GM23338 (cell line): ENCODE measurements around the gene MEIOB. TPM values are rescaled to one million over a fixed set of nuclear protein-coding genes. Genes with fewer than 3 reads are reported as not detected.

Source experiments
- ATAC-seq: fragments of 200-7000 bp; cut with Tn5 transposase; 3 replicates; pipeline ENCODE4 v1.9.1; 2020
- DNase-seq: peaks from one replicate; pipeline ENCODE4 v3.0.0-alpha.2; 2015; ENCODE audit warnings: low spot score
- H2AFZ ChIP-seq: fragments of 200-600 bp; sonication (generic); 2 replicates; pipeline ENCODE4 v1.8.0; 2016; ENCODE audit warnings: antibody characterized with exemption, mild to moderate bottlenecking, moderate library complexity
- H3F3A ChIP-seq: fragments of 200-600 bp; sonication (generic); replicated peaks from 2 replicates; pipeline ENCODE4 v1.8.0; 2017; ENCODE audit warnings: antibody characterized with exemption, mixed run types, low read depth
- H3K27ac ChIP-seq: fragments of 200-600 bp; sonication (generic); 2 replicates; pipeline ENCODE4 v1.6.1; 2016; ENCODE audit warnings: low read depth
- H3K27me3 ChIP-seq: fragments of 200-600 bp; sonication (generic); 2 replicates; pipeline ENCODE4 v1.8.0; 2016; ENCODE audit warnings: mild to moderate bottlenecking, mixed run types, moderate library complexity; ENCODE audit not compliant: insufficient read depth
- H3K36me3 ChIP-seq: fragments of 200-600 bp; sonication (generic); 2 replicates; pipeline ENCODE4 v1.8.0; 2016; ENCODE audit warnings: mild to moderate bottlenecking; ENCODE audit not compliant: insufficient read depth
- H3K4me1 ChIP-seq: fragments of 200-600 bp; sonication (generic); 2 replicates; pipeline ENCODE4 v1.8.0; 2016; ENCODE audit warnings: mild to moderate bottlenecking, moderate library complexity; ENCODE audit not compliant: insufficient read depth
- H3K4me2 ChIP-seq: fragments of 200-600 bp; sonication (generic); 2 replicates; pipeline ENCODE4 v1.7.1; 2017; ENCODE audit warnings: mixed run types
- H3K4me3 ChIP-seq: fragments of 200-600 bp; sonication (generic); 2 replicates; pipeline ENCODE4 v1.6.1; 2016; ENCODE audit warnings: mixed run types
- H3K79me2 ChIP-seq: fragments of 200-600 bp; sonication (generic); replicated peaks from 2 replicates; pipeline ENCODE4 v1.8.0; 2017; ENCODE audit warnings: mild to moderate bottlenecking; ENCODE audit not compliant: insufficient read depth
- H3K9me2 ChIP-seq: fragments of 200-600 bp; sonication (generic); 2 replicates; pipeline ENCODE4 v1.8.0; 2017; ENCODE audit not compliant: insufficient read depth
- H4K20me1 ChIP-seq: fragments of 200-600 bp; sonication (generic); replicated peaks from 2 replicates; pipeline ENCODE4 v1.8.0; 2017; ENCODE audit warnings: mild to moderate bottlenecking; ENCODE audit not compliant: insufficient read depth
- H3K27ac Mint-ChIP-seq: 2 replicates; pipeline ENCODE4 v1.8.0; 2020; ENCODE audit warnings: inconsistent platforms, mild to moderate bottlenecking, moderate library complexity, mixed read lengths
- H3K27me3 Mint-ChIP-seq: 3 replicates; pipeline ENCODE4 v1.8.0; 2022; ENCODE audit warnings: low read depth, mild to moderate bottlenecking, moderate library complexity, mixed read lengths, inconsistent platforms; ENCODE audit not compliant: insufficient read depth, poor library complexity
- H3K36me3 Mint-ChIP-seq: 3 replicates; pipeline ENCODE4 v1.8.0; 2021; ENCODE audit warnings: low read depth, mild to moderate bottlenecking, inconsistent platforms, moderate library complexity, mixed read lengths
- H3K4me1 Mint-ChIP-seq: 3 replicates; pipeline ENCODE4 v1.8.0; 2020; ENCODE audit warnings: mild to moderate bottlenecking, inconsistent platforms, mixed read lengths
- H3K4me3 Mint-ChIP-seq: 3 replicates; pipeline ENCODE4 v1.8.0; 2021; ENCODE audit warnings: moderate library complexity, mild to moderate bottlenecking, inconsistent platforms, mixed read lengths
- H3K9me3 Mint-ChIP-seq: 3 replicates; pipeline ENCODE4 v1.8.0; 2020; ENCODE audit warnings: moderate library complexity, mild to moderate bottlenecking, inconsistent platforms, mixed read lengths
- CREB1 ChIP-seq: fragments of 250-450 bp; sonication (Bioruptor Pico); IDR thresholded peaks from 2 replicates; pipeline ENCODE4 v1.5.0; 2020; ENCODE audit warnings: low read depth, mild to moderate bottlenecking, moderate library complexity
- CTCF ChIP-seq, 2 experiments: fragments of 200-600 bp in 1 of 2; sonication (generic) in 1 of 2; conservative IDR thresholded peaks; 2 replicates each; pipeline versions ENCODE4 v1.5.1 to v1.6.1; 2016 to 2017; ENCODE audit warnings: antibody characterized with exemption in 2 of 2, low read depth in 2 of 2, mild to moderate bottlenecking in 2 of 2, moderate library complexity in 1 of 2
- ETS1 ChIP-seq: IDR thresholded peaks from 2 replicates; pipeline ENCODE4 v1.6.1; 2016; ENCODE audit warnings: antibody characterized with exemption
- EZH2 ChIP-seq: fragments of 200-600 bp; sonication (generic); IDR thresholded peaks from one replicate; pipeline ENCODE4 v1.8.0; 2017; ENCODE audit warnings: antibody characterized with exemption, mild to moderate bottlenecking, low read depth; ENCODE audit not compliant: unreplicated experiment
- EZH2phosphoT487 ChIP-seq: fragments of 200-600 bp; sonication (generic); IDR thresholded peaks from one replicate; pipeline ENCODE4 v1.8.1; 2018; ENCODE audit warnings: antibody characterized with exemption; ENCODE audit not compliant: unreplicated experiment
- JUNB ChIP-seq: IDR thresholded peaks from one replicate; pipeline ENCODE4 v1.6.1; 2016; ENCODE audit warnings: antibody characterized with exemption; ENCODE audit not compliant: unreplicated experiment
- NANOG ChIP-seq: IDR thresholded peaks from 2 replicates; pipeline ENCODE4 v1.6.1; 2016; ENCODE audit warnings: antibody characterized with exemption, borderline replicate concordance
- POLR2AphosphoS5 ChIP-seq: IDR thresholded peaks from 2 replicates; pipeline ENCODE4 v1.6.1; 2016; ENCODE audit warnings: antibody characterized with exemption, low read depth
- REST ChIP-seq: IDR thresholded peaks from one replicate; pipeline ENCODE4 v1.6.1; 2018; ENCODE audit warnings: antibody characterized with exemption; ENCODE audit not compliant: unreplicated experiment
- STAT1 ChIP-seq: IDR thresholded peaks from one replicate; pipeline ENCODE4 v1.6.1; 2016; ENCODE audit warnings: antibody characterized with exemption; ENCODE audit not compliant: unreplicated experiment
- ZNF114 ChIP-seq: fragments of 250-450 bp; sonication (Bioruptor Pico); IDR thresholded peaks from 2 replicates; pipeline ENCODE4 v1.5.0; 2020; ENCODE audit warnings: mild to moderate bottlenecking, moderate library complexity
- ZNF331 ChIP-seq: fragments of 250-450 bp; sonication (Bioruptor Pico); IDR thresholded peaks from 2 replicates; pipeline ENCODE4 v1.5.0; 2020; ENCODE audit warnings: low read depth, mild to moderate bottlenecking, moderate library complexity
- ZNF462 ChIP-seq: fragments of 250-450 bp; sonication (Bioruptor Pico); IDR thresholded peaks from 2 replicates; pipeline ENCODE4 v1.5.0; 2020; ENCODE audit warnings: mild to moderate bottlenecking, moderate library complexity
- polyA plus RNA-seq: library from polyadenylated mRNA; unstranded; fragments of >200 nt; fragmentation: Nextera tagmentation; extraction: Ambion mirVana; gene quantifications from 2 replicates; pipeline ENCODE4 v1.2.1, GENCODE V29; 2016
- total RNA-seq: library from RNA; depleted of rRNA; stranded (reverse); fragments of >200 nt; shearing (Covaris generic); gene quantifications from 2 replicates; pipeline ENCODE4 v1.2.3, GENCODE V29; 2014

MEIOB gene
- total and polyA plus RNA-seq, 2 experiments from 2014 or later, result 7.3 to 8.7 TPM

- no peaks in the 10 kb centered on the region for H3K36me3 ChIP-seq
- Mint-ChIP-seq H3K36me3 (peaks cover 2% of the 10 kb centered on the region; the same call in 1 of the 3 replicates), H3K27ac (no peak overlapping the region), H3K4me3 (no peak overlapping the region), H3K9me3 (peaks cover 3% of the 10 kb centered on the region; the same call in 2 of the 3 replicates), H3K27me3 (peaks cover 25% of the 10 kb centered on the region), H3K4me1 (peaks cover 9% of the 10 kb centered on the region)
- ATAC-seq, result no peak
- TF ChIP-seq POLR2AphosphoS5 (no peak), ZNF114 (CRISPR knock-in tag) (no peak), ZNF462 (CRISPR knock-in tag) (no peak), ETS1 (no peak), CREB1 (CRISPR knock-in tag) (no peak), NANOG (no peak), EZH2 (no peak), STAT1 (no peak), EZH2phosphoT487 (no peak), CTCF (conservative IDR thresholded peaks at IDR 0.05; ENCODE audit: low read depth in 2 of 2) (no peak), REST (no peak), ZNF331 (no peak), JUNB (no peak)
- no peak overlapping the region for H2AFZ ChIP-seq
- H3K79me2 ChIP-seq, result peaks cover 25% of the 10 kb centered on the region
- H3K27me3 ChIP-seq, result no peaks in the 10 kb centered on the region
- H3K4me1 ChIP-seq, result peaks cover 17% of the 10 kb centered on the region
- H4K20me1 ChIP-seq, result no peaks in the 10 kb centered on the region; the same call in 1 of the 2 replicates
- H3K4me3 ChIP-seq, result no peak overlapping the region
- no peak overlapping the region for H3K4me2 ChIP-seq
- DNase-seq, result no peak
- H3K9me2 ChIP-seq, result no peaks in the 10 kb centered on the region
- H3K27ac ChIP-seq, result no peak overlapping the region
- 0 out of 2 replicates have a peak, but pooled peaks cover 6% of the 10 kb centered on the region for H3F3A ChIP-seq
Observed at GRCh38 chr16:1830213-1830612, 41.8 kb downstream of the MEIOB start.
